HG02852 (cell line): Measurements from ENCODE around the gene LTBP1.
A peak's percentile ranks its signal among the peaks of the same experiment; 100 is the strongest.

Experiments
- ATAC-seq: cut with Tn5 transposase; IDR thresholded peaks from one replicate; pipeline ENCODE4 v1.9.1; 2021; ENCODE audit warnings: mild to moderate bottlenecking, moderate library complexity; ENCODE audit not compliant: unreplicated experiment

The LTBP1 gene

GRCh38 chr2:32931945-32932709 lies 14.6 kb upstream of the LTBP1 start:
- no peak for ATAC-seq

DNA sequence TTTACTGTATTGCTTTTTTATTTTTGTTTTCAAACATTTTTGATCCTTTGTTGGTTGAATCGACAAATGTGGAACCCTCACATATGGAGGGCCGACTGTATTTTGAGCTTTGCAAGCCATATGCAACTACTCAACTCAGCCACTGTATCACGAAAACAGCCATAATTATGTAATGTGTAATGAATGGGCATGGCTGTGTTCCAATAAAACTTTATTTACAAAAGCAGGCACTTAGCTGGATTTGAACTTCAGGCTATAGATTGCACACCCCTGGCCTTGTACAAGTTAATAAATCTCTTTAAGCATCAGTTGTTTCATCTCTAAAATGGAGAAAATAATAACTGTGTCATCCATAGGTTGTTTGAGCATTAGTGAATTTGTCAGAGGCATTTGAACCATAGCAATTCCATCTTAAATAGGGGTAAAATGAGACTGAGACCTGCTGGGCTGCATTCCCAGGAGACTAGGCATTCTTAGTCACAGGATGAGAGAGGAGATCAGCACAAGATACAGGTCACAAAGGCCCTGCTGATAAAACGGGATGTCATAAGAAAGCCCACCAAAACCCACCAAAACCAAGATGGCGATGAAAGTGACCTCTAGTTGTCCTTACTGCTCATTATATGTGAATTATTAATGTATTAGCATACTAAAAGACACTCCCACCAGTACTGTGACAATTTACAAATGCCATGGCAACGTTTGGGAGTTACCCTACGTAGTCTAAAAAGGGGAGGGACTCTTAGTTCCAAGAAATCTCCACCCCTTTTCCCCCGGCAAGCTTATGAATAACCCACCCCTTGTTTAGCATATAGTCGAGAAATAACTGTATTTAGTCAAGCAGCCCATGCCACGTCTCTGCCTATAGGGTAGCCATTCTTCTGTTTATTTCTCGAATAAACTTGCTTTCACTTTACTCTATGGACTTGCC lies 13.7 kb upstream of the LTBP1 start:
- no peak for ATAC-seq

DNA sequence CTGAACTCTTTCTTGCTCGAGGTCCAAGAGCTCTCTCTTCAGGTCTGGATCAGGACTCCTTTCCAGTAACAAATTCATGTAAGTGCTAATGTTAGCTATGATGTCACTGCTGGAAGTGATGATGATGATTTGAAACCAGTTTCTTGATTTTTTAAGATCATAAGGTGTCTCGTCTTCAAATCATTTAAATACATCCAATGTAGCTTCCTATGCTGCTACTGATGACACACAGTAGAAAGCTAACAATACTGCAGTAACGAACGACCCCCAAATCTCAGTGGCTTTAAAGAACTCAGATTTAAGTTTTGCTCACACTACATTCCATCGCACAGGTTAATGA lies 13.0 kb upstream of the LTBP1 start:
- ATAC-seq: no peak

DNA sequence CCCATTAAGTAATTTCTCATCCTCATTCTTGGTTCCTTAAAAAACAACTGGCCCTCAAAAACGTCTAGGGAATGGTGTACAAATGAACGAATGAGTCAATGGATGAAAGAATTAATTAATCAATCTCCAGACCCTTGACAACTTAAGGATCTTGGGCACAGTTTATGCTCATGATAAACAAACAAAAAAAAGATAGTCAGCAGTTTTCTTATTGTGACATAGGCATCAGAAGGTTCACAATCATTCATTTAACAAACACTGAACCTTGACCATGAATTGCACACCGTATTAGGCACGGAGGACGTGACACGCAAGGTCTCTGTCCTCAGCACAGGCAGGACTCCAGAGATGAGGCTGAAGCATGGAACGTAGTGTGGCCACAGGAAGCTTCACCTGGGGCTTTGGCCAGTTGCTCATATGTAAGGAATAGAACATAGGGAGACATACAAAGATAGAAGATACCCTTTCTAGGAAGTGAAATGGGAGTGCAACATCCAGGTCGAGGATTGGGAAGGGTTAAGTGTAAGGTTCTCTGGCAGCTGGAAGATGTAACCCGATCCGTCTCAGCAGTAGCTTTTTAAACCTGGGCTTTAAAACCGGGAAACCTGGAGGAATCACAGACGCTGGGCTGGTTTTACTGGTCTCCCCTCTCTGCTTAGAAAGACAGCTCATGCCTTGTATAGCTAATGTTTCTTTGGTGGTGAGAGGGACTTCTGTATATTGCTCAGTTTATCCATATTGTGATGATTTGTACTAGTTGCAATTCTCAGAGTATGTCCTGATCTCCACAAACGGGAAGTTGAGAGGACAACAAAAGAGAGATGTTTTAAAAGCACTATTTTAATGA lies 8.9 kb upstream of the LTBP1 start:
- ATAC-seq: no peak

DNA sequence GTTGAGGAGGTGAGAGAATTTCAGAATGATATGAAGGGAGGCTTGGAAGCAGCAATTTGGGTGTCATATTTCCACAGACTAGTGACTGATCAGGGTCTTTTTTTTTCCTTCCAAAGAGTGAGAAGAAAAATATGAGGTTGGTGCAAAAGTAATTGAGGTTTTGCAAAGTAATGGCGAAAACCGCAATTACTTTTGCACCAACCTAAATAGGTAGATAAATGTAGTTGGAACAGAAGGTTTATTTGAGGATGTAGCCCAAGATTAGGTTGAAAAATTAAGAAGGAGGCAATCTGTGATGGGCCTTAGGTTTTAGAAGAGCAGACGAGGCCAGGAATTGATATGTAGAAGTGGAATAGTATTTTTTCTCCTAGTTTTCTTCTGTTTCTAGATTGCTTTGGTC lies 7.8 kb upstream of the LTBP1 start:
- no peak for ATAC-seq

GRCh38 chr2:32940316-32940997 lies 6.3 kb upstream of the LTBP1 start:
- ATAC-seq: no peak

DNA sequence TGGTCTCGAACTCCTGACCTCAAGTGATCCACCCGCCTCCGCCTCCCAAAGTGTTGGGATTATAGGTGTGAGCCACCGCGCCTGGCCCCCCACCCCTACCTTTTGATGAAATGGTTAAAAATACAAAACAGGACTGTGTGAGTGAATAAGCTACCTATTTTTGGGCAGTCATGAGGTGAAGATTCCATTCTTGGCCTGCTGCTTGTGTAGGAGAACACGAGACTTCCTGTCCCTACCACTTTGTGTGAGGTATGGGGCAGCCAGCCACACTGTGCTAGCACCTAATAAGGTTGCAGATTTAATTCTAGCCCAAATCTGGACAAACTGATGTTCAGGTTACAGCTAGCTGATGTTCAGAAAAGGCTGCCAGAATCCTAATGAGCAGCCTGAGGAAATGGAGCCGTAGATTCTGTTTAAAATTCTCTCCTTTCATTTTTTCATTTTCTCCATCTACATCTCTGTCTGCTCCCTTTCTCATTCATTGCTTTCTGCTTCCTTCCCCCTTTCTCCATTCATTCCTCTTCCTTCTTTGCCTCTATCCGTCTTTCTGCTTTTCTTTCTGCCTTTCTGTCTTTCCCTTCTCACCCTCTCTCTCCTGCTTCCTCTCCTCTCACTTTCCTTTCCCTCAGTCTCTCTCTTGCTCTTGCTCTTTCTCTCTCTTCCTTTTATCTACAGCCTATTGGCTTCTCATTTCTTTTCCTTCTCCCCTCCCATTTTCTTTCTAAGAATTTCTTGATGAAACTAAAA lies 4.6 kb upstream of the LTBP1 start:
- ATAC-seq: no peak

GRCh38 chr2:32942793-32943485 lies 3.8 kb upstream of the LTBP1 start:
- no peak for ATAC-seq

DNA sequence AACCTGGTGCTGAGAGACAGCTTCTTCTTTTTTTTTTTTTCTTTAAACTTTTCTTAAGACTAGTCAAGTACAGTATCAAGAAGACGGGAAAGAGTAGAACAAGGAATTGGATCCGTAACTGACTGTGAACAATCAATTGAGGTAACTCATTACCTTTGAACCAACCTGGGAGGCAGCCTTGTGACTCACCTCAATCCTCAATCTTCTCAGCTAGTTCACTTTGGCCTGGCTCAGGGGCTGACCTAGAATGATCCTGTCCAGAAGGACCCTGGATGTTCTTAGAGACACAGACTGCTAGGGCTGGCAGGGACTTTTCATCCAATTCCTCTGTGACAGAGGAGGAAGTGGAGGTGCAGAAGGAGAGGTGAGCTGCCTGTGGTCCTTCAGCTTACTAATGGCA lies 1.5 kb upstream of the LTBP1 start:
- ATAC-seq: no peak

GRCh38 chr2:32947076-32947483 lies 327 bp downstream of the LTBP1 start:
- ATAC-seq: peak; percentile 18

GRCh38 chr2:32947484-32948143 lies 861 bp downstream of the LTBP1 start:
- ATAC-seq: peak; percentile 32

- ATAC-seq: no peak
Measured at GRCh38 chr2:32948266-32948665, 1.5 kb downstream of the LTBP1 start.

DNA sequence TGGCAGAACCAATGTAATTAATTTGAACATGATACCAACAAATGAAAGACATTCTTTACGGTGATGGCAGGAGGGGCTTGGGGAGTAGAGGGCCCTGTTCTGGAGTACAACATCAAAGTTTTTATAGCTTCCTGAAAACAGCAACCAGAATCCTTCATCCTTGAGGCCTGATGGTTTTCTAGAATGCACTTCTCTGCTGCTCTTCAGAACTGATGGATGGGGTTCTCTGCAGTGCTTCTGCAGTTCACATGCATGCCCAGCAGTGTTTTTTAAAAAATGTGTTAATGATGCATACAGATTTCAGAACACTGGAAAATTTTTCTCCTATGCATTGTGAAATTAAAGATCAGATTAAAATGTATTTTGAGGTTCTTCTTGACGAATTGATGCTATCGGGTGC lies 2.5 kb downstream of the LTBP1 start:
- ATAC-seq: no peak

GRCh38 chr2:32951672-32952071 lies 4.9 kb downstream of the LTBP1 start:
- no peak for ATAC-seq

DNA sequence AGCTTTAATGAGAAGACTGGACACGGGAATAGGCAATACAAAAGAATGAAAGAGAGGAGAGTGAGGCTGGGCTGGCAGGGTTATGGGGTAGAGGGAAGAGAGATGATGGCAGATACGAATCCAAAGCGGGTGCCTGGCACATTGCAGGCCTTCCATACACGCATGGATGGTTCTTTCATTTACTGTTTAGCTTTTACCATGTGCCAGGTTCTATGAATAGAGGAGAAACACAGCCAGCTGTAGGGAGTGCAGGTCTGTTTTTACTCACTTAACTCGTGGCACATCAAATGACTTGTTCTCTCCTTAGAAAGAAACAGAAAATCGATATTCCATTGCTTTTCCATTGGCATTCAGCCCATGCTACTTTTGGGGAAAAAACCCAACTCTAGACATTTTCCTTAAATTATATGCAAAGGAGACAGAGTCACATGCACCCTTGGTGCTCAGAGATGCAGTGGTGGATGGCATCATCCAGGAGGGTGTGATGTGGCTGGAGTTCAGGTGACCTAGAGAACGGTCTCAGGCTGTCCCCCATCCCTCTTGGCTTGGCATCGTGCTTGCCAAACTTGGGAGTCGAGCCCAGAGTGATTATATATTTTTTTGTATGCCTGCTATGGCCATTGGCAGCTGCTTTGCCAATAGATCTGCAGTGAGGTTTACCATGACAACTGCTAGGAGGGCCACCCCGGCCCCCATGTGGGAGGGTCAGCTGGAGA lies 6.2 kb downstream of the LTBP1 start:
- no peak for ATAC-seq

DNA sequence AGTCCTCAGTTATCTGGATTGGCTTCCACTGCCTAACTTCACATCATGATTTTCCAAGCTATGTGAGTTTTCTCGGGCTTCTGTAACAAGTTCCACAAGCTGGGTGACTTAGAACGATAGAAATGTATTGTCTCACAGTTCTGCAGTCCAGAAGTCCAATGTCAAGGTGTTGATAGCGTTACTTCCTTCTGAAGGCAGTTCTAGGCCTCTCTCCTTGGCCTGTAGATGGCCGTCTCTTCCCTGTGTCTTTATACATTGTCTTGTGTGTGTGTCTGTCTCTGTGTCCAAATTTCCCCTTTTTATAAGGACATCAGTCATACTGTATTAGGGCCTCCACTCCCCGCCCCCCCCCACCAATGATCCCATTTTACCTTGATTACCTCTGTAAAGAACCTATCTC lies 7.5 kb downstream of the LTBP1 start:
- no peak for ATAC-seq

GRCh38 chr2:32958821-32959220 lies 12.1 kb downstream of the LTBP1 start:
- no peak for ATAC-seq

- no peak for ATAC-seq
Measured at GRCh38 chr2:32960238-32960637, 13.5 kb downstream of the LTBP1 start.
